Measurements from ENCODE around the gene FHAD1.

Gene FHAD1

DNA sequence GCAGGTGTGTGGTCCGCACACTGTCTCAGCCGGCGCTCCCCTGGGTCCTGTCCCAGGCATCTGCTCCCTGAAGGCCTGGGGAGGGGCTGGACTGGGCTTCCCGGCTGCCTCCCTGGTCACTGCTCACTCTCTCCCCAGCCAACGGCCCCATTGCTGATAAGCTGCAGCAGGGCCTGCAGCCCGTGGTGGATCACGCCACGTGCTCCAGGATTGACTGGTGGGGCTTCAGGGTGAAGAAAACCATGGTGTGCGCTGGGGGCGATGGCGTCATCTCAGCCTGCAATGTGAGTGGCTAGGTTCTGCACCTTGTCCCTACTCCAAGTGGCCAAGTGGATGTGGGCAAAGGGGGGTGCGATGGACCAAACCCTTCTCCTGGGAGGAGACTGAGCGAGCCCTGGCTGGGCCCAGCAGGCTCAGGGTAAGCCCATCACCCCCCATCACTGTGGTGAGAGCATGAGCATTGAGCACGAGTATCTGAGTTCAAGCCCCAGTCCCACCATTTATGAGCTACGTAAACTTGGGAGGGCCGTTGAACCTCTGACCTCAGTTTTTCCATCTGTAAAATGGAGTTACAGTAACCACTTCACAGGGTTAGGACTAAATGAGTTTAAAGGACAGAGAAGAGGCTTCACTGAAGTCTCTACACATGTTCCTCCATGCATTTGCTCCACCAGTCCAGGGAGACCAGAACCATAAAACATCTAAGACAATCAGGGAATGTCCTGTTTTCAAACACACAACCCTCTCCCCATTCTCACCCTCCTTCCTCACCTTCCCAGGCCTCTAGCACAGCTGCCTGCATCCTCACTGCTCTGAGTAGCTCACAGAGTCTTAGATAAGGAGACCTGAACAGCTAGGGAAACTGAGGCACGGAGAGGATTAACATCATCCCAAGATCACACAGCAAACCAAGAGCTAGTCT, 197.7 kb downstream of the FHAD1 start:
- no peak overlapping the region for H3K4me3 ChIP-seq (ENCODE audit: low read depth, low read length)
- no peaks in the 10 kb centered on the region for H3K36me3 ChIP-seq (ENCODE audit: insufficient read depth, low read length)
- no peaks in the 10 kb centered on the region for H3K4me1 ChIP-seq (ENCODE audit: control insufficient read depth, insufficient read depth, low read length, unreplicated experiment)
- H3K27ac ChIP-seq (ENCODE audit: low read depth, low read length), result no peak overlapping the region
- no peak overlapping the region for H2AFZ ChIP-seq (ENCODE audit: low read length, unreplicated experiment)
- peaks cover 5% of the 10 kb centered on the region; the same call in 1 of the 2 replicates for H3K27me3 ChIP-seq (ENCODE audit: insufficient read depth, low read length)
- no peaks in the 10 kb centered on the region for H3K79me2 ChIP-seq (ENCODE audit: control insufficient read depth, insufficient read depth, low read length, unreplicated experiment)

DNA sequence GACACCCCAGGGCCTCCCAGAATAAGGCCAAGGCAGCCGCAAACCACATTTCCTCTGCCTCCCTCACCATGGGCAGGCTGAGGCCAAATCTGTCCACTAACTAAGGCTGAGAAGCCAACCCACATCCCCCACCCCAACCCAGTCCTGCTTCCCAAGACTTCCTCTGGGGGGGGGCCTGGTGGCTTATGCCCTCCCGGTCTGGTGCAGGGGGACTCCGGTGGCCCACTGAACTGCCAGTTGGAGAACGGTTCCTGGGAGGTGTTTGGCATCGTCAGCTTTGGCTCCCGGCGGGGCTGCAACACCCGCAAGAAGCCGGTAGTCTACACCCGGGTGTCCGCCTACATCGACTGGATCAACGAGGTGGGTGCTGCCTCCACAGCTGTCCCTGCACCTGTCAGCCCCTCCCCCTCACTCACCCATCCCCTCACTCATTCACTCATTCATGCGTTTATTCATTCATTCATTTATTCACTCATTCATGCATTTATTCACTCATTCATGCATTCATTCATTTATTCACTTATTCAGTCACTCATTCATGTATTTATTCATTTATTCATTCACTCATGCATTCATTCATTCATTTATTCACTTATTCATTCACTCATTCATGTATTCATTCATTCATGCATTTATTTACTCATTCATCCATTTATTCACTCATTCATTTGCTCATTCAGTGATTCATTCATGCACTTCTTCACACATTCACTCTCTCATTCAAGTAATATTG, 198.5 kb downstream of the FHAD1 start:
- Histone ChIP-seq H3K27ac (ENCODE audit: low read depth, low read length) (no peak overlapping the region), H3K27me3 (ENCODE audit: insufficient read depth, low read length) (peaks cover 5% of the 10 kb centered on the region; the same call in 1 of the 2 replicates), H3K36me3 (ENCODE audit: insufficient read depth, low read length) (no peaks in the 10 kb centered on the region), H3K4me3 (ENCODE audit: low read depth, low read length) (no peak overlapping the region), H3K79me2 (ENCODE audit: control insufficient read depth, insufficient read depth, low read length, unreplicated experiment) (no peaks in the 10 kb centered on the region), H3K4me1 (ENCODE audit: control insufficient read depth, insufficient read depth, low read length, unreplicated experiment) (no peaks in the 10 kb centered on the region), H2AFZ (ENCODE audit: low read length, unreplicated experiment) (no peak overlapping the region)

DNA sequence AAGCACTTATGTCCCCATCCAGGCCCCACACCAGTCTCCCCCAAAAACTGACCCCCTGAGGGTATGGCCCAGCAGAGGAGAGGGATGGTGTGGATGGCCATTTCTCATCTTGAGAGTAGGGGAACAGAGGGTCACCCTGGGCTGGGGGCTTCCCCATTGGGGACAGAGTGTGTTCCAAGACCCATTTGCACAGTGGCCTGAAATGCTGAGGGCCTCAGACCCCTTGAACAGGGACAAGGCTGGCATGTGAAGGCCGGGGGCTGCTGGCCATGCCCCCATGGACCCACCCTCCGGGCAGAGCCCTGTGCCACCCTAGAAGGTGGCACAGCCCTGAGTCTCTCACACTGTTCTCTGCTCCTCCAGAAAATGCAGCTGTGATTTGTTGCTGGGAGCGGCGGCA, 199.2 kb downstream of the FHAD1 start:
- Histone ChIP-seq H3K79me2 (ENCODE audit: control insufficient read depth, insufficient read depth, low read length, unreplicated experiment) (no peaks in the 10 kb centered on the region), H3K4me1 (ENCODE audit: control insufficient read depth, insufficient read depth, low read length, unreplicated experiment) (no peaks in the 10 kb centered on the region), H2AFZ (ENCODE audit: low read length, unreplicated experiment) (no peak overlapping the region), H3K4me3 (ENCODE audit: low read depth, low read length) (no peak overlapping the region), H3K27me3 (ENCODE audit: insufficient read depth, low read length) (peaks cover 5% of the 10 kb centered on the region; the same call in 1 of the 2 replicates), H3K36me3 (ENCODE audit: insufficient read depth, low read length) (no peaks in the 10 kb centered on the region), H3K27ac (ENCODE audit: low read depth, low read length) (no peak overlapping the region)

Data from ACC112 (cell line).